Activated CD8-positive, alpha-beta T cell treated with anti-CD3 and anti-CD28 coated beads, Interleukin-2, amount 10 ng/mL, durations not matched to agents 7 days and 5 days (primary cell): ENCODE data around the gene CNIH2. TPM values are rescaled to one million over a fixed set of nuclear protein-coding genes. Genes with fewer than 3 reads are reported as not detected.

Experiments
- ATAC-seq: fragments of 150-1000 bp; cut with Tn5 transposase; one replicate; pipeline ENCODE4 v1.10.0; 2021; ENCODE audit warnings: moderate library complexity
- CTCF ChIA-PET: fragments of 350-600 bp; sonication (Branson Sonifier 250); formaldehyde crosslinking; loops from one replicate; lab custom pipeline; 2021; ENCODE audit warnings: antibody characterized with exemption; lab: Charles Lee
- POLR2A ChIA-PET: fragments of 350-600 bp; sonication (Branson Sonifier 250); formaldehyde crosslinking; loops from one replicate; lab custom pipeline; 2021; ENCODE audit warnings: antibody characterized with exemption; lab: Charles Lee
- DNase-seq: peaks from one replicate; pipeline ENCODE4 v3.0.0-alpha.2; 2020
- H3K27ac Mint-ChIP-seq: one replicate; pipeline ENCODE4 v1.8.0; 2021; ENCODE audit warnings: mild to moderate bottlenecking, mixed read lengths
- H3K27me3 Mint-ChIP-seq: one replicate; pipeline ENCODE4 v1.8.0; 2021; ENCODE audit warnings: low read depth, mixed read lengths
- H3K36me3 Mint-ChIP-seq: one replicate; pipeline ENCODE4 v1.8.0; 2021; ENCODE audit warnings: low read depth, mixed read lengths
- H3K4me1 Mint-ChIP-seq: one replicate; pipeline ENCODE4 v1.8.0; 2021; ENCODE audit warnings: low read depth, mixed read lengths
- H3K4me3 Mint-ChIP-seq: one replicate; pipeline ENCODE4 v1.8.0; 2021; ENCODE audit warnings: mild to moderate bottlenecking, mixed read lengths
- H3K9me3 Mint-ChIP-seq: one replicate; pipeline ENCODE4 v1.8.0; 2022; ENCODE audit warnings: mixed read lengths; ENCODE audit not compliant: insufficient read depth
- total RNA-seq, 2 experiments: library from RNA; stranded (reverse); gene quantifications; one replicate each; pipeline ENCODE4 v1.2.3, GENCODE V29; 2021

Gene CNIH2
- total RNA-seq, 2 experiments from 2014 or later = 2.7 to 3.6 TPM

GRCh38 chr11:66285250-66285947, 7.4 kb downstream of the CNIH2 start:
- Mint-ChIP-seq H3K4me1 (peaks cover 59% of the 10 kb centered on the region), H3K4me3 (no peak overlapping the region), H3K9me3 (no peaks in the 10 kb centered on the region), H3K27ac (no peak overlapping the region), H3K27me3 (peaks cover 5% of the 10 kb centered on the region), H3K36me3 (peaks cover 2% of the 10 kb centered on the region)
- no peak for ATAC-seq
- no peak for DNase-seq
- ChIA-PET POLR2A (interaction anchor here (1.0 to 1.1 kb wide), 2 partner anchors 17 to 283 kb away, joined by 3 read pairs; partner anchors contain the start of gene BANF1), CTCF (interaction anchor here (1.0 to 1.9 kb wide), 3 partner anchors 13 to 63 kb away, joined by 3 to 7 read pairs (median 4); no protein-coding TSS in a partner anchor)

GRCh38 chr11:66286699-66287098, 8.7 kb downstream of the CNIH2 start:
- no peak for ATAC-seq
- ChIA-PET CTCF (interaction anchor here (1.1 to 1.9 kb wide), 3 partner anchors 18 to 64 kb away, joined by 3 to 7 read pairs (median 4); partner anchors contain the start of gene RAB1B), POLR2A (interaction anchor here (0.6 to 1.4 kb wide), 3 partner anchors 16 to 70 kb away, joined by 3 read pairs; no protein-coding TSS in a partner anchor)
- Mint-ChIP-seq H3K4me3 (no peak overlapping the region), H3K36me3 (peaks cover 2% of the 10 kb centered on the region), H3K27ac (no peak overlapping the region), H3K4me1 (peaks cover 55% of the 10 kb centered on the region), H3K27me3 (peaks cover 14% of the 10 kb centered on the region), H3K9me3 (no peaks in the 10 kb centered on the region)
- DNase-seq = no peak

- CTCF ChIA-PET = interaction anchor here (1.3 to 3.0 kb wide), 7 partner anchors 19 to 218 kb away, joined by 3 to 13 read pairs (median 4); partner anchors contain the start of gene RAB1B
- no peak for ATAC-seq
- POLR2A ChIA-PET = interaction anchor here (0.6 to 1.4 kb wide), 5 partner anchors 10 to 282 kb away, joined by 3 read pairs; partner anchors contain the start of gene CD248
- Mint-ChIP-seq H3K4me1 (peaks cover 49% of the 10 kb centered on the region), H3K27me3 (peaks cover 14% of the 10 kb centered on the region), H3K36me3 (peaks cover 2% of the 10 kb centered on the region), H3K27ac (peak overlapping the region; percentile 54), H3K9me3 (no peaks in the 10 kb centered on the region), H3K4me3 (peak overlapping the region; percentile 85)
- DNase-seq = no peak
Measured at GRCh38 chr11:66287211-66287888, 9.4 kb downstream of the CNIH2 start.

- Mint-ChIP-seq H3K36me3 (peaks cover 4% of the 10 kb centered on the region), H3K27ac (peak overlapping the region; percentile 85), H3K4me1 (peaks cover 45% of the 10 kb centered on the region), H3K27me3 (peaks cover 20% of the 10 kb centered on the region), H3K9me3 (no peaks in the 10 kb centered on the region), H3K4me3 (peak overlapping the region; percentile 85)
- ChIA-PET POLR2A (interaction anchor here (0.8 to 2.1 kb wide), 5 partner anchors 11 to 56 kb away, joined by 3 to 7 read pairs (median 3); partner anchors contain the start of genes CD248 and RAB1B), CTCF (interaction anchor here (0.9 to 3.0 kb wide), 16 partner anchors 8 to 576 kb away, joined by 3 to 13 read pairs (median 4); partner anchors contain the start of genes KAT5, RAB1B, RBM4B and RIN1)
- ATAC-seq (no peak), DNase-seq (no peak)
Measured at GRCh38 chr11:66287889-66288670, 10.1 kb downstream of the CNIH2 start.

DNA sequence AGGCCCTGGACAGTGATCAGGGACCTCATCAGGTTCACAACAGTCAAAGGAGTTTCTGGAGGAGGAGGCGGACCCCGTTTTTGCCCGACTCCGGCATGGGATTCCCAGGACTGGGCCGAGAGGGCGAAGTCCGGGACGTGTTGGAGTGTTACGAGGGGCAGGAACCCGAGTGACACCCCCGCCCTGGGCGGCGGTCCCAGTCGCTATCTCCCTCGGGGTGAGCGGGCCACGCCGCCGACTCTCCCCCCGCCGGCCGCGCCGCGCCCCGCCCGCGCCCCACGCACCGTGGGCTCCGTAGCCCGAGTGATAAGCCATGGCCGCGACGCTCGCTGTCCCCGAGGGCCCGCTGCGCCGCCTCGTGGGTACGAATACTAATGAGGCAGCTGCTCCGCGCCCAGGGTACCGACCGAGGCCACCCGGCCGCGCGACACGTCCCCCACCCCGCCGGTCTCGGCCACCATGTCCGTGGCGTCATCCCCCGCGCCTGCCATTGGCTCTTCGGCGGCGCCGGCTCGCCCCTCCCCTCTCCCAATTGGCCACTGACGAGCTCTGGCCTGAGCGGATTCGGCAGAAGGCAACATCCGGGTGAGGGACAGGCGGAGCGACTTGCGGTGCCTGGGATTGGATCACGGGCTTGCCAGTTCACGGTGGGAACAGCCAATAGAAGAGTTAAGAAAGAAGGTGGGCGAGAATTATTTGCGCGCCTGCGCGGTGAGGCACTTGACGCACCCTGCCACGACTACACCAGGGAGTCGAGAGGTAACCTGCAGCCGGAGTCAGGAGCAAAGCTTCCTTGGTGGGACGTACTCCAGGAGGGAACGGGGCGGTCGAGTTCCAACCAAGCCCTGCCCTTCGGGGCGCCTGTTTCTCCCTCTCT, 10.9 kb downstream of the CNIH2 start, which contains the start of gene YIF1A:
Gene YIF1A (minus strand): TSS at position 473 of the 877 bp plus-strand sequence. CDS start 158 bp downstream, at position 315.
- CTCF ChIA-PET = interaction anchor here (0.7 to 3.0 kb wide), 28 partner anchors 9 to 577 kb away, joined by 3 to 13 read pairs (median 4); partner anchors contain the start of genes BRMS1, KAT5, RBM4B and RIN1
- Mint-ChIP-seq H3K27ac (peak within 1 kb of the TSS; percentile 91), H3K9me3 (no peaks in the 10 kb centered on the region), H3K36me3 (peaks cover 4% of the 10 kb centered on the region), H3K4me1 (peaks cover 42% of the 10 kb centered on the region), H3K27me3 (peaks cover 26% of the 10 kb centered on the region), H3K4me3 (peak within 1 kb of the TSS; percentile 85)
- ATAC-seq (peak; percentile 95), DNase-seq (peak; percentile 99)
- POLR2A ChIA-PET = interaction anchor here (0.8 to 2.1 kb wide), 11 partner anchors 9 to 236 kb away, joined by 3 to 7 read pairs (median 4); partner anchors contain the start of gene RAB1B

- H3K36me3 Mint-ChIP-seq = peaks cover 4% of the 10 kb centered on the region
- H3K27ac Mint-ChIP-seq = peak overlapping the region; percentile 91
- H3K4me3 Mint-ChIP-seq = peak overlapping the region; percentile 85
- DNase-seq (peak; percentile 87), ATAC-seq (peak; percentile 62)
- CTCF ChIA-PET = interaction anchor here (0.7 to 3.0 kb wide), 27 partner anchors 10 to 578 kb away, joined by 3 to 13 read pairs (median 4); partner anchors contain the start of genes BRMS1, KAT5 and RIN1
- no peaks in the 10 kb centered on the region for H3K9me3 Mint-ChIP-seq
- POLR2A ChIA-PET = interaction anchor here (0.8 to 2.1 kb wide), 9 partner anchors 9 to 237 kb away, joined by 3 to 7 read pairs (median 4); partner anchors contain the start of gene RAB1B
- H3K4me1 Mint-ChIP-seq = peaks cover 42% of the 10 kb centered on the region
- peaks cover 26% of the 10 kb centered on the region for H3K27me3 Mint-ChIP-seq
Measured at GRCh38 chr11:66289548-66290329, 11.8 kb downstream of the CNIH2 start.

DNA sequence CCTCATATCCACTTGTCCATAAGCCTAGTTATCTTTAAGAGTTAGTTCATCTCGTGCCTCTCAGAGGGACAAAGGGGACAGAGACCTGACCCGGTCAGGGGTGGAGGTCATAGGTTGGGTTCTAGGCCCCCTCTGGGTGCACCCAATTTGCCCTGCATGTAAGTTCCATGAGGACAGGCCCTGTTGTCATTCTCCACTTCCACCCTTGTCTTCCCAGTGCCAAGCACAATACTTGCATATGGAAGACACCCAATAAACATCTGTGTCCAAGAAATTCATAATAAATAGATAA, 12.3 kb downstream of the CNIH2 start:
- DNase-seq (no peak), ATAC-seq (no peak)
- H3K27ac Mint-ChIP-seq = peak overlapping the region; percentile 24
- H3K36me3 Mint-ChIP-seq = peaks cover 4% of the 10 kb centered on the region
- H3K4me3 Mint-ChIP-seq = peak overlapping the region; percentile 85
- H3K4me1 Mint-ChIP-seq = peaks cover 42% of the 10 kb centered on the region
- ChIA-PET POLR2A (no interaction called here), CTCF (interaction anchor here (1.7 kb wide), 2 partner anchors 21 to 22 kb away, joined by 4 to 10 read pairs; no protein-coding TSS in a partner anchor)
- no peaks in the 10 kb centered on the region for H3K9me3 Mint-ChIP-seq
- peaks cover 26% of the 10 kb centered on the region for H3K27me3 Mint-ChIP-seq

DNA sequence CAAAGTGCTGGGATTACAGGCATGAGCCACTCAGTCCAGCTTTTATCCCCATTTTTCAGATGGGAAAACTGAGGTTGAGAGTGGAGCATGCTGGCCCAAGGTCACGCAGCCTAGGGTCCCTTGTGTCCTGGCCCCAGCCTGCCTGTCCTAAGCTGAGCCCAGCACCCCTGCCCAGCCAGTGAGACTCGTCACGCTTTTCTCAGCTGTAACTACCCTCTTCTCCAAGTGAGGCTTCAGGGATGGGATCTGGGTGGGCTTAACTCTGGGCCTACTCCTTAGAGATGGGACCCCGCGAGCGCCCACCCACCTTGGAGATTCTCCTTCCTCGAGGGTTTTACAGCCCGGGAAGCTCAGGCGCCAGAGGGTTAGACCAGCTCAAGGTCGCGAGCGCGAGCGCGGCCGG, 13.3 kb downstream of the CNIH2 start:
- peaks cover 42% of the 10 kb centered on the region for H3K4me1 Mint-ChIP-seq
- H3K4me3 Mint-ChIP-seq = peak overlapping the region; percentile 22
- H3K27me3 Mint-ChIP-seq = peaks cover 26% of the 10 kb centered on the region
- H3K27ac Mint-ChIP-seq = no peak overlapping the region
- ChIA-PET CTCF (interaction anchor here (1.2 to 1.7 kb wide), 4 partner anchors 9 to 37 kb away, joined by 3 to 10 read pairs (median 4); no protein-coding TSS in a partner anchor), POLR2A (interaction anchor here (1.0 kb wide), 1 partner anchor 25 kb away, joined by 3 read pairs; no protein-coding TSS in a partner anchor)
- ATAC-seq = no peak
- H3K36me3 Mint-ChIP-seq = peaks cover 4% of the 10 kb centered on the region
- no peaks in the 10 kb centered on the region for H3K9me3 Mint-ChIP-seq
- no peak for DNase-seq

DNA sequence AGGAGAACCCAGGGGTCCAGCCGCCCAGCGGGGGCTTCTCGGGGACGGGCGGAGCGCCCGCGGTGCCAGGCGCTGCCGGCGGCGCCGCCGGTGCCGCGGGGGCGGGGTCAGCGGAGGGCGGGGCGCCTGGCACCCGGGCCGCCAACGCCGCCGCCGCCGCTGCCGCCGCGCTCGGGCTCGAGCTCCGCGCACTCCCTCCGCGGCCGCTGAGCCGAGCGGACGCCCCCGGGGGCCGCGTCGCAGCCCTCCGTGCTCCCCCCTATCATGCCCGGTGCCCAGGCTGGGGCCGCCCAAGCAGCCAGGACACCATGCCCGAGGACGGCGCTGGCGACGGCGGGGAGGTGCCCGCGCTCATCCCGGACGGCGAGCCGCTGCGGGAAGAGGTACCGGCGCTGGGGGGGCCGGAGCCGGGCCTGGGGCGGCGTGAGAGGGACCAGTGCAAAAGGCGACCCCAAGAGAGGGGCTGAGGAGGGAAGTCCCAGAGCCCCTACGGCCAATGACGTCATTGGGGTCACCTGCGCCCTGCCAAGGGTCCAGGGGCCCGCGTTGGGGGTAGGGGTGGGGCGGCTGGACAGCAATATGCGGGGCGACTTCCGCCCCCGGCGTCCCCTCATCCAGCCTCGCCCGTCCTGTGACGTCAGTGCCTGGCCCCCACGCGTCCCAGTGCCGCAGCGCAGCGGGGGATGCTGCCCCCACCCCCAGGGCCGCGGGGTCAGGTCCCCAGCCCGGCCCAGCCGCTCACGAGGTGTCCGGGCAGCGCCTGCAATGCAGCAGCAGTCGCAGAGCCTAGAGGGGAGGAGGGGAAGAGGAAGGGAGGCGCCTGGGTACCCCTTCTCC, 13.9 kb downstream of the CNIH2 start, which contains the start of gene TMEM151A:
Gene TMEM151A (plus strand): TSS at position 189 of the 837 bp plus-strand sequence. CDS start 120 bp downstream, at position 309.
- Mint-ChIP-seq H3K9me3 (no peaks in the 10 kb centered on the region), H3K36me3 (peaks cover 2% of the 10 kb centered on the region), H3K4me1 (peaks cover 37% of the 10 kb centered on the region), H3K27me3 (peaks cover 26% of the 10 kb centered on the region), H3K4me3 (peak within 1 kb of the TSS; percentile 39), H3K27ac (no peak within 1 kb of the TSS)
- ChIA-PET CTCF (interaction anchor here (1.2 to 1.7 kb wide), 4 partner anchors 9 to 37 kb away, joined by 3 to 10 read pairs (median 4); no protein-coding TSS in a partner anchor), POLR2A (interaction anchor here (1.0 kb wide), 1 partner anchor 24 kb away, joined by 3 read pairs; no protein-coding TSS in a partner anchor)
- DNase-seq (no peak), ATAC-seq (no peak)
